Vagina (tissue), 2 donors: ENCODE measurements around the gene SGK1. TPM values are rescaled to one million over a fixed set of nuclear protein-coding genes. Genes with fewer than 3 reads are reported as not detected.
"Not testable (repeated sequence)": the region's sequence is repeated elsewhere in the genome, so short reads cannot be mapped to it uniquely, and the experiment has no call there.

Experiments
- DNase-seq, 2 donors: peaks; one replicate each; pipeline ENCODE4 v3.0.0-alpha.2; 2017; ENCODE audit errors: extremely low spot score in 2 of 2
- H3K27ac ChIP-seq: fragments of 200-600 bp; sonication (generic); one replicate; pipeline ENCODE4 v1.5.1; 2019
- H3K27me3 ChIP-seq: fragments of 200-600 bp; sonication (generic); one replicate; pipeline ENCODE4 v1.5.1; 2019
- H3K36me3 ChIP-seq, 2 donors: fragments of 200-600 bp; sonication (generic); one replicate each; pipeline ENCODE4 v1.5.1; 2017 to 2019
- H3K4me1 ChIP-seq: fragments of 200-600 bp; sonication (generic); one replicate; pipeline ENCODE4 v1.5.1; 2019
- H3K4me3 ChIP-seq, 2 donors: fragments of 200-600 bp; sonication (generic); 1 replicate in 1 of 2; 2 replicates in 1 of 2; pipeline ENCODE4 v1.5.1; 2016 to 2019
- H3K9me3 ChIP-seq: fragments of 200-600 bp; sonication (generic); one replicate; pipeline ENCODE4 v1.5.1; 2019
- POLR2A ChIP-seq, 2 donors: fragments of 450-650 bp; IDR thresholded peaks; one replicate each; pipeline ENCODE4 v1.6.1; 2017; ENCODE audit warnings: antibody characterized with exemption in 2 of 2, mild to moderate bottlenecking in 2 of 2, moderate library complexity in 2 of 2
- POLR2AphosphoS5 ChIP-seq, 2 donors: sonication (generic); formaldehyde crosslinking; IDR thresholded peaks; one replicate each; pipeline ENCODE4 v1.9.0; 2017; ENCODE audit warnings: antibody characterized with exemption in 2 of 2, mild to moderate bottlenecking in 2 of 2, low read depth in 1 of 2; ENCODE audit not compliant: insufficient read depth in 1 of 2
- intact Hi-C: fragments of 100-400 bp; cut with DNase I; formaldehyde crosslinking; loops from one replicate; pipeline ENCODE4 v1.15.1; 2023
- total RNA-seq: library from RNA; depleted of rRNA; stranded (reverse); fragments of >200 nt; gene quantifications from one replicate; pipeline ENCODE4 v1.2.3, GENCODE V29; 2016
- TF ChIP-seq, protein P1 (sequence below), 3 experiments: fragments of 450-650 bp in 2 of 3; fragments of 200-600 bp in 1 of 3; sonication (generic) in 1 of 3; IDR thresholded peaks; one replicate each; pipeline ENCODE4 v1.5.1; 2017 to 2019; ENCODE audit warnings: antibody characterized with exemption in 3 of 3, mild to moderate bottlenecking in 2 of 3, moderate library complexity in 2 of 3

Gene SGK1
- total RNA-seq, 1 donor from 2014 or later = 608 TPM

DNA sequence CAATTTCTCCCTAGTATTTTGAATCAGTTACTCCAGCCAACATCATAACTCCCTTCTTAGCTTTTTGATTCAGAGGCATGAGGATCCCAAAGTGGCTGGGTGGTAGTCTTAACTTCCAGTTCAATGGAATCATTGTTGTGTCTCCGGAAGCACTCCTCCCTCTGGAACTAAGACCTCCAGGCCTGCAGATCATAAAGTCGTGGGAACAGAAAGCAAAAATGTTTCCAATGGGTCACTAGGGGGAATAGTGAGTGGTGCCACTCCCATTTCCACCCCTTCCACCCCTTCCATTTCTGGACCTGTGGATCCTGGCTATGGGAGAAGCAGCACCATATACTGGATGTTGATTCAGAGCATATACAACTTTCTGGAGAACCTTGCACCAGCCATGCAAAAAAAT, 130.8 kb downstream of the SGK1 start:
- H3K4me1 ChIP-seq = no peaks in the 10 kb centered on the region
- no peaks in the 10 kb centered on the region for H3K36me3 ChIP-seq
- H3K27me3 ChIP-seq = no peaks in the 10 kb centered on the region
- no peaks in the 10 kb centered on the region for H3K9me3 ChIP-seq
- TF ChIP-seq POLR2AphosphoS5 (IDR thresholded peaks at IDR 0.05; ENCODE audit: insufficient read depth in 1 of 2, low read depth in 1 of 2) (no peak), POLR2A (IDR thresholded peaks at IDR 0.05) (no peak)
- TF ChIP-seq, protein P1, sequence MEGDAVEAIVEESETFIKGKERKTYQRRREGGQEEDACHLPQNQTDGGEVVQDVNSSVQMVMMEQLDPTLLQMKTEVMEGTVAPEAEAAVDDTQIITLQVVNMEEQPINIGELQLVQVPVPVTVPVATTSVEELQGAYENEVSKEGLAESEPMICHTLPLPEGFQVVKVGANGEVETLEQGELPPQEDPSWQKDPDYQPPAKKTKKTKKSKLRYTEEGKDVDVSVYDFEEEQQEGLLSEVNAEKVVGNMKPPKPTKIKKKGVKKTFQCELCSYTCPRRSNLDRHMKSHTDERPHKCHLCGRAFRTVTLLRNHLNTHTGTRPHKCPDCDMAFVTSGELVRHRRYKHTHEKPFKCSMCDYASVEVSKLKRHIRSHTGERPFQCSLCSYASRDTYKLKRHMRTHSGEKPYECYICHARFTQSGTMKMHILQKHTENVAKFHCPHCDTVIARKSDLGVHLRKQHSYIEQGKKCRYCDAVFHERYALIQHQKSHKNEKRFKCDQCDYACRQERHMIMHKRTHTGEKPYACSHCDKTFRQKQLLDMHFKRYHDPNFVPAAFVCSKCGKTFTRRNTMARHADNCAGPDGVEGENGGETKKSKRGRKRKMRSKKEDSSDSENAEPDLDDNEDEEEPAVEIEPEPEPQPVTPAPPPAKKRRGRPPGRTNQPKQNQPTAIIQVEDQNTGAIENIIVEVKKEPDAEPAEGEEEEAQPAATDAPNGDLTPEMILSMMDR (IDR thresholded peaks at IDR 0.05) = no peak
- intact Hi-C loops = no loop called here
- H3K27ac ChIP-seq = no peak overlapping the region
- no peak overlapping the region for H3K4me3 ChIP-seq
- DNase-seq = no peak

DNA sequence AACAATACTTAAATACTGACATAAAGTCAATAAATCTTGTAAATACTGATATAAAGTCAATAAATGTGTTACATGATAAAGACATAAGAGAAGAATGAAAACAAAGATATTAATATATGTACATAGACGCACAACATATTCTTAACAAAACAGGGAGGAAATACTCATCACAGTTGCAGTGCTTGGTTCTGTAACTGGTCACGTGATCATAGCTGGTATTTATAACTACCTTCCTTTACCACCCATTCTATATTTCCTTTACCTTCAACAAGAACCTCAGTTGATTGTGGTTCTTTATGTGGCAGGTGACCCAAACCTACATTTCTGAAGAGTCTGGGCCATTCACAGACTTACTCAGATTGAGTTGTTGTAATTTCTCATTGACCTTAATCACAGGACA, 131.6 kb downstream of the SGK1 start:
- Histone ChIP-seq H3K9me3 (no peaks in the 10 kb centered on the region), H3K36me3 (no peaks in the 10 kb centered on the region), H3K4me1 (no peaks in the 10 kb centered on the region), H3K27me3 (no peaks in the 10 kb centered on the region), H3K27ac (no peak overlapping the region), H3K4me3 (no peak overlapping the region)
- no peak for DNase-seq
- intact Hi-C loops = no loop called here
- TF ChIP-seq POLR2A (IDR thresholded peaks at IDR 0.05) (no peak), POLR2AphosphoS5 (IDR thresholded peaks at IDR 0.05; ENCODE audit: insufficient read depth in 1 of 2, low read depth in 1 of 2) (no peak)
- TF ChIP-seq, protein P1 (IDR thresholded peaks at IDR 0.05) = no peak

DNA sequence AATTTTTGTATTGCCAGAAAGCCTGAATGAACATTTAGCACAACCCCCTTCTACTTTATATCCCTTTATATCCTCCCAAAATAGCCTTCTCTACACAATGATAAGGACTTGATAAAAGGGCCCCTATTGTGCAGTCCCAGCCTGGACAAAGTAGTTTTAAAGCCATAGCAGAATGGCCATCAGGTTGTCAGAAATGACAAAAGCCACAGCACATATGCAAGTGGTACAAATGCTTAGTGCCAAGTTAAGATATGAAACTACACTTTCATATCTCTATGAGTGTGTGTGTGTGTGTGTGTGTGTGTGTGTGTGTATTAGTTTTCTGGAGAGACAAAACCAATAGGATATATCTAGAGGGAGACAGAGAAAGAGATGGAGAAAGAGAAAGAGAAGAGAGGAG, 132.6 kb downstream of the SGK1 start:
- no peaks in the 10 kb centered on the region for H3K36me3 ChIP-seq
- no peak overlapping the region for H3K27ac ChIP-seq
- intact Hi-C loops = no loop called here
- H3K4me3 ChIP-seq = no peak overlapping the region
- H3K4me1 ChIP-seq = no peaks in the 10 kb centered on the region
- TF ChIP-seq POLR2AphosphoS5 (IDR thresholded peaks at IDR 0.05; ENCODE audit: insufficient read depth in 1 of 2, low read depth in 1 of 2) (no peak), POLR2A (IDR thresholded peaks at IDR 0.05) (no peak)
- no peaks in the 10 kb centered on the region for H3K9me3 ChIP-seq
- DNase-seq = no peak
- H3K27me3 ChIP-seq = no peaks in the 10 kb centered on the region

DNA sequence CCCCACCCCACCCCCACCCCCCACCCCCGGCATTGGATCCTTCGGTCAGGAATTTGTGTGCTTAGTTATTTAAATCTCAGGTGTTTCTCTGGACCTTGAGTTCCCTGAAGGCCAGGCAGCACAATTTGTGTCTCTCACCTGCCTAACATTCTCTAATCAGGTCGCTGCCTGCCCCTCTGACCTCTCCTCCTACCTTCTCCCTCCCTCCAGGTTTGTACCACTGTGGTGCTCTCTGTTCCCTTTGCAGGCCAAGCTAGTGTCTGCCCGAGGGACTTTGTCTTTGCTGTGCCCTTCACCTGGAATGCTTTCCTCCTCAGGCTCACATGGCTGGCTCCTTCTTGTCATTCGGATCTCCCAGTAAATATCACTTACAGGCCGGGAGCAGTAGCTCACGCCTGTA, 134.1 kb downstream of the SGK1 start:
- no peak for DNase-seq
- intact Hi-C loops = no loop called here
- Histone ChIP-seq H3K27ac (no peak overlapping the region), H3K27me3 (no peaks in the 10 kb centered on the region), H3K4me1 (no peaks in the 10 kb centered on the region), H3K9me3 (no peaks in the 10 kb centered on the region), H3K36me3 (no peaks in the 10 kb centered on the region), H3K4me3 (no peak overlapping the region)
- TF ChIP-seq, protein P1 (IDR thresholded peaks at IDR 0.05) = no peak
- TF ChIP-seq POLR2AphosphoS5 (IDR thresholded peaks at IDR 0.05; ENCODE audit: insufficient read depth in 1 of 2, low read depth in 1 of 2) (no peak), POLR2A (IDR thresholded peaks at IDR 0.05) (no peak)

DNA sequence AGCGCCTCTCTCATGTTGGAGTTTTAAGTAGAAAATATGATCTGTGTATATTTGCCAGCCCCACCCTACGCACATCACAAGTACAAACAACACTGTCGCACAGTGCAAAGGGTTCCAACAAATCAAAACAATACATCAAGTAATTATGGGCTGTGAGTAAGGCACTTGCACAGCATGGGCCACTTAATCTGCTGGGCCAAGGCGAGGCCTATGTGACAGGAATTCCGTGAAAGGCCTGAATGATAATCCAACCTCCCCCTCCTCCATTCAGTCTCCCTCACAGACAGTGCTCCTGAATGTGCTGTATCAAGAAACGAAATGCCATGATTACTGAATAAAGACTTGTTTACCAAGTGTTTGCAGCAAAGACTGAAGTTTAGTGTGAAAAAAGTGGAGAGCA, 135.4 kb downstream of the SGK1 start:
- intact Hi-C loops = no loop called here
- DNase-seq = no peak
- Histone ChIP-seq H3K4me3 (no peak overlapping the region), H3K36me3 (no peaks in the 10 kb centered on the region), H3K27me3 (no peaks in the 10 kb centered on the region), H3K4me1 (peaks cover 6% of the 10 kb centered on the region), H3K27ac (no peak overlapping the region), H3K9me3 (no peaks in the 10 kb centered on the region)
- TF ChIP-seq, protein P1 (IDR thresholded peaks at IDR 0.05) = no peak
- TF ChIP-seq POLR2A (IDR thresholded peaks at IDR 0.05) (no peak), POLR2AphosphoS5 (IDR thresholded peaks at IDR 0.05; ENCODE audit: insufficient read depth in 1 of 2, low read depth in 1 of 2) (no peak)

DNA sequence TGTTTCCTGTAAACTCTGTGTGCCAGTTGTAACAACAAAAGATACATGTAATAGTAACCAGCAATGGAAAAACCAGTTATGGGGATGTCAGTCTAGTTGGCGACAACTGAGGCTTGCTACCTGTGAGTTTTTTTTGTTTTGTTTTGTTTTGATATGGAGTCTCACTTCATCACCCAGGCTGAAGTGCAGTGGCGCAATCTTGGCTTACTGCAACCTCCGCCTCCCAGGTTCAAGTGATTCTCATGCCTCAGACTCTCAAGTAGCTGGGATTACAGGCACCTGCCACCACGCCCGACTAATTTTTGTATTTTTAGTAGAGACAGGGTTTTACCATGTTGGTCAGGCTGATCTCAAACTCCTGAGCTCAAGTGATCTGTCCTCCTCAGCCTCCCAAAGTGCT, 136.2 kb downstream of the SGK1 start:
- DNase-seq, H3K9me3 ChIP-seq, H3K4me3 ChIP-seq, H3K27me3 ChIP-seq, H3K36me3 ChIP-seq, intact Hi-C loops, H3K27ac ChIP-seq: not testable (repeated sequence)
- peaks cover 12% of the 10 kb centered on the region for H3K4me1 ChIP-seq

DNA sequence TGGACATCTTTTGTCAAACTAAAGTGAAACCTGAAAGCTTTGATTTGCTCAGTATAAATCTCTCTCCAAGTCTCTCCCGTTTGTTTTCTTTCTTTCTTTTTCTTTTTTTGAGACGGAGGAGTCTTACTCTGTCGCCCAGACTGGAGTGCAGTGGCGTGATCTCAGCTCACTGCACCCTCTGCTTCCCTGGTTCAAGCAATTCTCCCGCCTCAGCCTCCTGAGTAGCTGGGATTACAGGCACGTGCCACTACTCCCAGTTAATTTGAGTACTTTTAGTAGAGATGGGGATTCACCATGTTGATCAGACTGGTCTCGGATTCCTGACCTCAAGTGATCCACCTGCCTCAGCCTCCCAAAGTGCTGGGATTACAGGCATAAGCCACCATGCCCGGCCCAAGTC, 136.7 kb downstream of the SGK1 start:
- H3K36me3 ChIP-seq, DNase-seq, H3K4me3 ChIP-seq, H3K9me3 ChIP-seq, H3K27ac ChIP-seq, intact Hi-C loops, H3K27me3 ChIP-seq: not testable (repeated sequence)
- H3K4me1 ChIP-seq = peaks cover 16% of the 10 kb centered on the region

DNA sequence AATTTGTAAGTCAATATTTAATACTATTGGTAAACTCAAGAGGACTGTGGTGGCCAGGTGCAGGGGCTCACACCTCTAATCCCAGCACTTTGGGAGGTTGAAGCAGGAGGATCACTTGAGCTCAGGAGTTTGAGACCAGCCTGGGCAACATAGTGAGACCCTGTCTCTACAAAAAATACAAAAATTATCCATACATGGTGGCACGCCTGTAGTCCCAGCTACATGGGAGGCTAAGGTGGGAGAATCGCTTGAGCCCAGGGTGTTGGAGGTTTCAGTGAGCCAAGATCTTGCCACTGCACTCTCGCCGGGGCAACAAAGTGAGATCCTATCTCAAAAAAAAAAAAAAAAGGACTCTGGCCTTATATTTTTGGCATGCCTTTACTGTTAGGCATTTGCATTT, 137.4 kb downstream of the SGK1 start:
- H3K9me3 ChIP-seq, DNase-seq, H3K4me3 ChIP-seq, intact Hi-C loops, H3K27ac ChIP-seq, H3K27me3 ChIP-seq, H3K36me3 ChIP-seq: not testable (repeated sequence)
- H3K4me1 ChIP-seq = peaks cover 23% of the 10 kb centered on the region
